T follicular helper cell (primary cell): ENCODE data around the gene PRDX3.

Source experiments
- DNase-seq: peaks from one replicate; pipeline ENCODE4 v3.0.0-alpha.2; 2020; ENCODE audit warnings: low read depth

The PRDX3 gene

GRCh38 chr10:119129721-119130120, 48.9 kb downstream of the PRDX3 start:
- DNase-seq: no peak

DNA sequence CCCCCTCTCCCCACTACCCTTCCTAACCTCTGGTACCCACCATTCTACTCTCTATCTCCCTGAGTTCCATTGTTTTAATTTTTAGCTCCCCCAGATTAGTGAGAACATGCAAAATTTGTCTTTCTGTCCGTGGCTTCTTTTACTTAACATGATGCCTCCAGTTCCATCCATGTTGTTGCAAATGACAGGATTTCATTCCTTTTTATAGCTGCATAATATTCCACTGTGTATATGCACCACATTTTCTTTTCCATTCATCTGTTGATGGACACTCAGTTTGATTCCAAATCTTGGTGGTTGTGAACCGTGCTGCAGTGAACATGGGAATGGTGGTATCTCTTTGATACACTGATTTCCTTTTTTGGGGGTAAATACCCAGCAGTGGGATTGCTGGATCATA, 52.7 kb downstream of the PRDX3 start:
- no peak for DNase-seq

DNA sequence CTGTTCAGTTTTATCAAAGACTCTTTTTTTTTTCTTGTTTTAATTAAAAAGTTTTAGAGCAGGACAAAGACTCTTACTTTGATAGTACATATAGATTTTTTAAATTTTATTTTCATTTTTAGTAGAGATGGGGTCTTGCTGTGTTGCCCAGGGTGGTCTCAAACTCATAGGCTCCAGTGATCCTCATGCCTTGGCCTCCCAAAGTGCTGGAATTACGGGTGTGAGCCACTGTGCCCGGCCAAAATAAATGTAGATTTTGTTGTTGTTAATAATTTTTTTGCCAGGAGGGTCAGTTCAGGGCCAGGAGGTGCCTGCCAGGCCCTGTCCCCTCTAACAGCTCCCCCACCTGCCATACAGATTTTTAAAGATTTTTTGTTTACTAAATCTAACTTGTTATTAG, 57.7 kb downstream of the PRDX3 start:
- no peak for DNase-seq

- DNase-seq: no peak
These were observed 58.2 kb downstream of the PRDX3 start for GRCh38 chr10:119120413-119120867.

- no peak for DNase-seq
These were observed 59.2 kb downstream of the PRDX3 start for GRCh38 chr10:119119400-119119799.

- no peak for DNase-seq
These were observed 60.4 kb downstream of the PRDX3 start for GRCh38 chr10:119118231-119118630.
